Measurements from ENCODE around the gene GNB1.

- no peak for TF ChIP-seq CTCF (IDR thresholded peaks at IDR 0.05)
- no peak for TF ChIP-seq POLR2A (IDR thresholded peaks at IDR 0.05)
- peak in 2 of 3 donors; percentile 37 to 75 for TF ChIP-seq POLR2AphosphoS5 (IDR thresholded peaks at IDR 0.05)
Observed at GRCh38 chr1:1919304-1920056, 28.6 kb upstream of the GNB1 start.
